GM12874 (cell line): ENCODE results near the gene NXNL1.

Source experiments
- TF ChIP-seq, protein P1 (sequence below): IDR thresholded peaks from 2 replicates; pipeline ENCODE4 v1.5.1; 2011; ENCODE audit warnings: low read depth, mild to moderate bottlenecking, control low read depth, low read length, moderate library complexity; ENCODE audit not compliant: insufficient read depth

NXNL1 gene

DNA sequence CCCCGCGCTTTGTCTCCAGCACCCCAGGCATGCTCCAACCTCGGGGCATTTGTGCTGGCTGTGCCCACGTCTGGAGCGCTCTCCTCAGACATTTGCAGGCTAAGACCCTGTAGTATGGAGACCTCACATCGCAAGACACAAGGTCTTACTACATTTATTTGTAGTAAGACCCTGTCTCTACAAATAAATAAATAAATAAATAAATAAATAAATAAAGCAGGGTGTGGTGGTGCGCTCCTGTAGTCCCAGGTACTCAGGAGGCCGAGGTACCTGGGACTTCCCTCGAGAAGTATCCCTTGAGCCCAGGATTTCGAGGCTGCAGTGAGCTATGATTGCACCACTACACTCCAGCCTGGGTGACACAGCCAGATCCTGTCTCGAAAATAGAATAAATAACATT, 4.6 kb downstream of the NXNL1 start:
- TF ChIP-seq, protein P1, sequence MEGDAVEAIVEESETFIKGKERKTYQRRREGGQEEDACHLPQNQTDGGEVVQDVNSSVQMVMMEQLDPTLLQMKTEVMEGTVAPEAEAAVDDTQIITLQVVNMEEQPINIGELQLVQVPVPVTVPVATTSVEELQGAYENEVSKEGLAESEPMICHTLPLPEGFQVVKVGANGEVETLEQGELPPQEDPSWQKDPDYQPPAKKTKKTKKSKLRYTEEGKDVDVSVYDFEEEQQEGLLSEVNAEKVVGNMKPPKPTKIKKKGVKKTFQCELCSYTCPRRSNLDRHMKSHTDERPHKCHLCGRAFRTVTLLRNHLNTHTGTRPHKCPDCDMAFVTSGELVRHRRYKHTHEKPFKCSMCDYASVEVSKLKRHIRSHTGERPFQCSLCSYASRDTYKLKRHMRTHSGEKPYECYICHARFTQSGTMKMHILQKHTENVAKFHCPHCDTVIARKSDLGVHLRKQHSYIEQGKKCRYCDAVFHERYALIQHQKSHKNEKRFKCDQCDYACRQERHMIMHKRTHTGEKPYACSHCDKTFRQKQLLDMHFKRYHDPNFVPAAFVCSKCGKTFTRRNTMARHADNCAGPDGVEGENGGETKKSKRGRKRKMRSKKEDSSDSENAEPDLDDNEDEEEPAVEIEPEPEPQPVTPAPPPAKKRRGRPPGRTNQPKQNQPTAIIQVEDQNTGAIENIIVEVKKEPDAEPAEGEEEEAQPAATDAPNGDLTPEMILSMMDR = no peak

DNA sequence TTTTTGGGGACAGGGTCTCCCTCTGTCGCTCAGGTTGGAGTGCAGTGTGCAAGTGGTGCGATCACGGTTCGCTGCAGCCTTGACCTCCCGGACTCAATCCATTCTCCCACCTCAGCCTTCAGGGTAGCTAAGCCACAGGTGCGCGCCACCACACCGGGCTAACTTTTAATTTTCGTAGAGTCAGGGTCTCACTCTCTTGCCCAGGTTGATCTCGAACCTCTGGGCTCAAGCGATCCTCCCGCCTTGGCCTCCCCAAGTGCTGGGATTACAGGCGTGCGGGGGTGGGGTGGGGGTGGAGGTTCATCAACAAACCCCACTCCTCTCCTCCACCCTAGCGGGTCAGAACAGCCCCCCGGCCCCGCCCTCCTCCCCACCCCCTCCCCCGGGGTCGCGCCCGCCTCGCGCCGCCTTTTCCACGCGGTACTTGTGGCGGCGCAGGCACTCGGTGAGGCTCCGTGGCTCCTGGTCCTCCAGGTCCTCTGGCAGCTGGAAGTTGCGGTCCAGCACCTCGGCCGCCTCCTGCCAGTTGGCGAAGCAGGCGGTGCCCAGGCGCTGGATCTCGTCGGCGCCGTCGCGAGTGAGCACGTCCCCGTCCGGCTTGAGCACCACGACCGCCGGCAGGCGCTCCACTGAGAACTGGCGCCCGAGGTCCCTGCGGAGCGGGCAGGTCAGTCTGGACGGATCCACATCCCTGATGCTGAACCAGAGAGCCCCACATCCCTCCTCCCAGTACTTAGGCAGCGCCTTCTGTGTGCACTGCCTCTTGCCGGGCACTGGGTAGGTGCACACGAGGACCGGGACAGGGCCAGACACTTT, 5.2 kb downstream of the NXNL1 start:
- TF ChIP-seq, protein P1 = no peak

DNA sequence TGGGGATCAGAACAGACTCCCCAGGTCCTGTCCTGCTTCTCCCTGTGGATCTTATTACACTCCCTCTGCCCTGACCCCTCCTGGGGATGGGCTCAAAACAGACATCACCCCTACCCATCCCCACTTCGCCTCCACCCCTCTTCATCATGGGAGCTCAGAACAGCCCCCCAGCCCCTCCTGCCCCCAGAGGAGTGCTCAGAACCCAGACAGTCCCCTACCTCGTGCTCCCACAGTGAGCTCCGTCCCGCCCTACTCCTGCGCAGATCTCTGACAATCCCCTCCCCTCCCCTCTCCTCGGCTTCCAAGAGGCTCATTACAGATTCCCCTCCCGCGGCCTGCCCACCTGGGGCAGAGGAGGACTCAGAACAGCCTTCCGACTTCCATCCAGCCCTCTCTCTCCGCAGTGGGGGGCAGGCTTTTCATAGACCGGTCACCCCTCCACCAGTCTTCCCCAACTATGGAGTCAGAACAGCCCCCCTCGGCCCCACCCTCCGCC, 6.1 kb downstream of the NXNL1 start:
- TF ChIP-seq, protein P1 = no peak

DNA sequence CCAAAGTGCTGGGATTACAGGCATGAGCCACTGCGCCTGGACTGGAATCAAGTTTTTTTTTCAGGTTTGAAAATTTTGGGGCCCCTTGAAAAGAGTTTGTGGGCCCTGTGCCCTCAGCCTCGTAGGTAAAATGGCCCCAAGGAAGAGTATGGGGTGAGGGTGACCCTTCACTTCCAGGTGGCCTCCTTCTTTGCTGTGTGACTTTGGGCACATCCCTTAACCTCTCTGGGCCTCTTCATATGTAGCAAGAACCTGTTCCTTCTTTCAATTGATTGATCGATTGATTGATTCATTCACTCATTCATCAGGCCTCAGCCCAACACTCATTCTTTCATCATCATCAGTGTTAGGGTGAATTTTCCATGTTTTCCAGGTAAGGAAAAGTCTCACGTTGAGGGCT, 8.9 kb downstream of the NXNL1 start:
- TF ChIP-seq, protein P1 = no peak

DNA sequence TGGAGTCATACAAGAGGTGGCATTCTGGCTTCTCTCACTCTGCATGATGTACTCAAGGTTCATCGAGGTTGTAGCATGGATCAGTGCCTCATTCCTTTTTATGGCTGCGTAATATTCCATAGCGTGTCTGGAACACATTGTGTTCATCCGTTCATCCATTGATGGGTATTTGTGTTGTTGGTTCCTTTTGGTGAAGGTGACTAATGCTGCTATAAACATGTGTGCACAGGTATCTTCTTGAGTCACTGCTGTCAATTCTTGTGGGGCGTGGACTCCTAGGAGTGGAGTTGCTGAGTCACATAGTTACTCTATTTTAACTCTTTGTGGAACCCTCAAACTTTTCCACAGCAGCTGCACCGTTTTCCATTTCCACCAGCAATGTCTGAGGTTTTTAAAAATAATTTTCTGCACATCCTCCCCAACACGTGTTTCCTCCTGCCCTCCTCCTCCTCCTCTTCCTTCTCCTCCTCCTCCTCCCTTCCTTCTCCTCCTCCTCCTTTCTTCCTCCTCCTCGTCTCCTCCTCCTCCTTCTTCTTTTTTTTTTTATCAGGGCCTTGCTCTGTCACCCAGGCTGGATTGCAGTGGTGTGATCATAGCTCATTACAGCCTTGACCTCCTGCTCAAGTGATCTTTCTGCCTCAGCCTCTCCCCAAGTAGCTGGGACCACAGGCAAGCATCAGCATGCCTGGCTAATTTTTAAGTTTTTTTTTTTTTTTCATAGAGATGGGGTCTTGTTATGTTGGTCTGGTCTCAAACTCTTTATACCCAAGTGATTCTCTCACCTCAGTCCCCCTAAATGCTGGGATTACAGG, 10.3 kb downstream of the NXNL1 start:
- TF ChIP-seq, protein P1 = no peak

DNA sequence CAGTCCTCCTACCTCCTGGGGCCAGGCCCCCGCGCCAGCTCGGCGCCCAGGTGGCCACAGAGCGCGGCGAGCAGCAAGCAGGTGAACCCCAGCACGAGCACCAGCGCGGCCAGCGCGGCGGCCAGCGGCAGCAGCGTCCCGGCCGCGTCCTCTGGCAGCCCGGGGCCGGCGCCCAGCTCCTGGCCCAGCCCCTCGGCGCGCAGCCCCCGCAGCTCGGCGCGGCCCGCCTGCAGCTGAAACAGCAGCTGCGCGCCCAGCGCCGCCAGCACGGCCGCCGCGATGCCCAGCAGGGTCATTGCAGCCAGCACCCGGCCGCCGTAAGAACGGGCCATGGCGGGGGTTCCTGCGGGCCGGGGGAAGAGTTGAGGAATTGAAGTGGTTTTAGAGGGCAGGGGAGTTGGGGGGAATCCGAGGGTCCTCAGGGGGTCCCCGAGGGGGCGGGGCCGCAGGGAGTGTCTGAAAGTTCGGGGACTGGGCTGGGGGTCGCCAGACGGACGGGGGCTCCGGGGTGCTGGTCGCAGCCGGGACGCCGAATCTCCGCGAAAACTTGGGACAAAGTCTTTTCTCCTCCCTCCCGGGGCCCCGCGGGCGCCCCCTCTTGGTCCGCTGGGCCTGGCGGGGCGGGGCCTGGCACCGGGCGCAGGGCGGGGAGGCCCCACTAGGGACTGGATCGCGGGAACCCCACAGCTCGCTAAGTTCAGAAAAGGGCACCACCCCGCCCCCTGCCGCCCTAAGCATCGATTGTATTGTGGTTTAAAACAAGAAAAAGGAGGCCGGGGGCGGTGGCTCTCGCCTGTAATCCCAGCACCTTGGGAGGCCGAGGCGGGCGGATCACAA, 12.4 kb downstream of the NXNL1 start, which contains the start of gene TMEM221:
TSS of gene TMEM221 (minus strand) at position 538 of the 837 bp plus-strand sequence. CDS start at position 332, 206 bp downstream.
- TF ChIP-seq, protein P1 = peak; percentile 56
